H1 (cell line): ENCODE results near the gene BTRC.

Experiments used
- CEBPB ChIP-seq: IDR thresholded peaks from 2 replicates; pipeline ENCODE4 v1.6.1; 2012; ENCODE audit warnings: low read depth, low read length
- POLR2AphosphoS5 ChIP-seq: IDR thresholded peaks from 2 replicates; pipeline ENCODE4 v1.6.1; 2011; ENCODE audit warnings: low read depth, low read length
- SP2 ChIP-seq: IDR thresholded peaks from 2 replicates; pipeline ENCODE4 v1.6.1; 2012; ENCODE audit warnings: mild to moderate bottlenecking, low read length, inconsistent platforms
- TF ChIP-seq, protein P1 (sequence below), 3 experiments: IDR thresholded peaks; 1 replicate in 2 of 3; 2 replicates in 1 of 3; pipeline versions ENCODE4 v1.5.1 to v1.6.1; 2011; ENCODE audit warnings: low read length in 3 of 3, mild to moderate bottlenecking in 3 of 3, inconsistent platforms in 2 of 3, low read depth in 1 of 3, moderate library complexity in 1 of 3; ENCODE audit not compliant: insufficient read depth in 1 of 3; ENCODE audit errors: control extremely low read depth in 1 of 3
- TF ChIP-seq, protein P2 (sequence below): fragments of 300-600 bp; sonication (generic); IDR thresholded peaks from 2 replicates; pipeline ENCODE4 v1.7.1; 2012; ENCODE audit warnings: low read length, moderate library complexity, mild to moderate bottlenecking, inconsistent platforms; ENCODE audit not compliant: insufficient replicate concordance

DNA sequence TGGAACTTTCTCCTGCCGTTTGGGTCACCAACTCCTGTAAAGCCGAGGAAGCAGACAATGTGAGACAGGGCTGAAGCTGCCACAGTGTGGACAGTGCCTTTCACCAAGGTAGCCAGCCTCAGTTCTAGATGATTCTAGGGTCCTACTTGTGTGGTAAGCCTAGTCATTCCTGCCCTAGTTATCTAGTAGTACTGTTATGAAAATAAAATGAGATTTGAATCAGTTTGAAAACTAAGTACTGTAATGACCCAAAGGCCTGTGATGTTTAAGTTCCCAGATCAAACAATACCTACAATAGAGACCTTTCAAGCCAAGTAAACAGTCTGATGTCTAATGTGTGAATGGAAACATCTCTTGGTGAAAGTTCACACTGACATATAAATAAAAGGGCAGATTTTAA lies 197.0 kb downstream of the BTRC start:
- TF ChIP-seq, protein P1, sequence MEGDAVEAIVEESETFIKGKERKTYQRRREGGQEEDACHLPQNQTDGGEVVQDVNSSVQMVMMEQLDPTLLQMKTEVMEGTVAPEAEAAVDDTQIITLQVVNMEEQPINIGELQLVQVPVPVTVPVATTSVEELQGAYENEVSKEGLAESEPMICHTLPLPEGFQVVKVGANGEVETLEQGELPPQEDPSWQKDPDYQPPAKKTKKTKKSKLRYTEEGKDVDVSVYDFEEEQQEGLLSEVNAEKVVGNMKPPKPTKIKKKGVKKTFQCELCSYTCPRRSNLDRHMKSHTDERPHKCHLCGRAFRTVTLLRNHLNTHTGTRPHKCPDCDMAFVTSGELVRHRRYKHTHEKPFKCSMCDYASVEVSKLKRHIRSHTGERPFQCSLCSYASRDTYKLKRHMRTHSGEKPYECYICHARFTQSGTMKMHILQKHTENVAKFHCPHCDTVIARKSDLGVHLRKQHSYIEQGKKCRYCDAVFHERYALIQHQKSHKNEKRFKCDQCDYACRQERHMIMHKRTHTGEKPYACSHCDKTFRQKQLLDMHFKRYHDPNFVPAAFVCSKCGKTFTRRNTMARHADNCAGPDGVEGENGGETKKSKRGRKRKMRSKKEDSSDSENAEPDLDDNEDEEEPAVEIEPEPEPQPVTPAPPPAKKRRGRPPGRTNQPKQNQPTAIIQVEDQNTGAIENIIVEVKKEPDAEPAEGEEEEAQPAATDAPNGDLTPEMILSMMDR (IDR thresholded peaks at IDR 0.05; ENCODE audit: control extremely low read depth in 1 of 3, insufficient read depth in 1 of 3, low read depth in 1 of 3, low read length in 3 of 3): no peak
- TF ChIP-seq POLR2AphosphoS5: no peak
- TF ChIP-seq, protein P2, sequence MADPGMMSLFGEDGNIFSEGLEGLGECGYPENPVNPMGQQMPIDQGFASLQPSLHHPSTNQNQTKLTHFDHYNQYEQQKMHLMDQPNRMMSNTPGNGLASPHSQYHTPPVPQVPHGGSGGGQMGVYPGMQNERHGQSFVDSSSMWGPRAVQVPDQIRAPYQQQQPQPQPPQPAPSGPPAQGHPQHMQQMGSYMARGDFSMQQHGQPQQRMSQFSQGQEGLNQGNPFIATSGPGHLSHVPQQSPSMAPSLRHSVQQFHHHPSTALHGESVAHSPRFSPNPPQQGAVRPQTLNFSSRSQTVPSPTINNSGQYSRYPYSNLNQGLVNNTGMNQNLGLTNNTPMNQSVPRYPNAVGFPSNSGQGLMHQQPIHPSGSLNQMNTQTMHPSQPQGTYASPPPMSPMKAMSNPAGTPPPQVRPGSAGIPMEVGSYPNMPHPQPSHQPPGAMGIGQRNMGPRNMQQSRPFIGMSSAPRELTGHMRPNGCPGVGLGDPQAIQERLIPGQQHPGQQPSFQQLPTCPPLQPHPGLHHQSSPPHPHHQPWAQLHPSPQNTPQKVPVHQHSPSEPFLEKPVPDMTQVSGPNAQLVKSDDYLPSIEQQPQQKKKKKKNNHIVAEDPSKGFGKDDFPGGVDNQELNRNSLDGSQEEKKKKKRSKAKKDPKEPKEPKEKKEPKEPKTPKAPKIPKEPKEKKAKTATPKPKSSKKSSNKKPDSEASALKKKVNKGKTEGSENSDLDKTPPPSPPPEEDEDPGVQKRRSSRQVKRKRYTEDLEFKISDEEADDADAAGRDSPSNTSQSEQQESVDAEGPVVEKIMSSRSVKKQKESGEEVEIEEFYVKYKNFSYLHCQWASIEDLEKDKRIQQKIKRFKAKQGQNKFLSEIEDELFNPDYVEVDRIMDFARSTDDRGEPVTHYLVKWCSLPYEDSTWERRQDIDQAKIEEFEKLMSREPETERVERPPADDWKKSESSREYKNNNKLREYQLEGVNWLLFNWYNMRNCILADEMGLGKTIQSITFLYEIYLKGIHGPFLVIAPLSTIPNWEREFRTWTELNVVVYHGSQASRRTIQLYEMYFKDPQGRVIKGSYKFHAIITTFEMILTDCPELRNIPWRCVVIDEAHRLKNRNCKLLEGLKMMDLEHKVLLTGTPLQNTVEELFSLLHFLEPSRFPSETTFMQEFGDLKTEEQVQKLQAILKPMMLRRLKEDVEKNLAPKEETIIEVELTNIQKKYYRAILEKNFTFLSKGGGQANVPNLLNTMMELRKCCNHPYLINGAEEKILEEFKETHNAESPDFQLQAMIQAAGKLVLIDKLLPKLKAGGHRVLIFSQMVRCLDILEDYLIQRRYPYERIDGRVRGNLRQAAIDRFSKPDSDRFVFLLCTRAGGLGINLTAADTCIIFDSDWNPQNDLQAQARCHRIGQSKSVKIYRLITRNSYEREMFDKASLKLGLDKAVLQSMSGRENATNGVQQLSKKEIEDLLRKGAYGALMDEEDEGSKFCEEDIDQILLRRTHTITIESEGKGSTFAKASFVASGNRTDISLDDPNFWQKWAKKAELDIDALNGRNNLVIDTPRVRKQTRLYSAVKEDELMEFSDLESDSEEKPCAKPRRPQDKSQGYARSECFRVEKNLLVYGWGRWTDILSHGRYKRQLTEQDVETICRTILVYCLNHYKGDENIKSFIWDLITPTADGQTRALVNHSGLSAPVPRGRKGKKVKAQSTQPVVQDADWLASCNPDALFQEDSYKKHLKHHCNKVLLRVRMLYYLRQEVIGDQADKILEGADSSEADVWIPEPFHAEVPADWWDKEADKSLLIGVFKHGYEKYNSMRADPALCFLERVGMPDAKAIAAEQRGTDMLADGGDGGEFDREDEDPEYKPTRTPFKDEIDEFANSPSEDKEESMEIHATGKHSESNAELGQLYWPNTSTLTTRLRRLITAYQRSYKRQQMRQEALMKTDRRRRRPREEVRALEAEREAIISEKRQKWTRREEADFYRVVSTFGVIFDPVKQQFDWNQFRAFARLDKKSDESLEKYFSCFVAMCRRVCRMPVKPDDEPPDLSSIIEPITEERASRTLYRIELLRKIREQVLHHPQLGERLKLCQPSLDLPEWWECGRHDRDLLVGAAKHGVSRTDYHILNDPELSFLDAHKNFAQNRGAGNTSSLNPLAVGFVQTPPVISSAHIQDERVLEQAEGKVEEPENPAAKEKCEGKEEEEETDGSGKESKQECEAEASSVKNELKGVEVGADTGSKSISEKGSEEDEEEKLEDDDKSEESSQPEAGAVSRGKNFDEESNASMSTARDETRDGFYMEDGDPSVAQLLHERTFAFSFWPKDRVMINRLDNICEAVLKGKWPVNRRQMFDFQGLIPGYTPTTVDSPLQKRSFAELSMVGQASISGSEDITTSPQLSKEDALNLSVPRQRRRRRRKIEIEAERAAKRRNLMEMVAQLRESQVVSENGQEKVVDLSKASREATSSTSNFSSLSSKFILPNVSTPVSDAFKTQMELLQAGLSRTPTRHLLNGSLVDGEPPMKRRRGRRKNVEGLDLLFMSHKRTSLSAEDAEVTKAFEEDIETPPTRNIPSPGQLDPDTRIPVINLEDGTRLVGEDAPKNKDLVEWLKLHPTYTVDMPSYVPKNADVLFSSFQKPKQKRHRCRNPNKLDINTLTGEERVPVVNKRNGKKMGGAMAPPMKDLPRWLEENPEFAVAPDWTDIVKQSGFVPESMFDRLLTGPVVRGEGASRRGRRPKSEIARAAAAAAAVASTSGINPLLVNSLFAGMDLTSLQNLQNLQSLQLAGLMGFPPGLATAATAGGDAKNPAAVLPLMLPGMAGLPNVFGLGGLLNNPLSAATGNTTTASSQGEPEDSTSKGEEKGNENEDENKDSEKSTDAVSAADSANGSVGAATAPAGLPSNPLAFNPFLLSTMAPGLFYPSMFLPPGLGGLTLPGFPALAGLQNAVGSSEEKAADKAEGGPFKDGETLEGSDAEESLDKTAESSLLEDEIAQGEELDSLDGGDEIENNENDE: no peak
- no peak for TF ChIP-seq SP2
- no peak for TF ChIP-seq CEBPB
